HG03060 (cell line): ENCODE results near the gene ADPRM.
"Not testable (repeated sequence)": the region's sequence is repeated elsewhere in the genome, so short reads cannot be mapped to it uniquely, and the experiment has no call there.

Experiments used
- ATAC-seq: cut with Tn5 transposase; IDR thresholded peaks from one replicate; pipeline ENCODE4 v1.9.1; 2021; ENCODE audit warnings: low read depth, moderate number of reproducible peaks; ENCODE audit not compliant: unreplicated experiment

The ADPRM gene

GRCh38 chr17:10698096-10698818, 863 bp downstream of the ADPRM start:
- no peak for ATAC-seq

- ATAC-seq = no peak
These were observed 2.5 kb downstream of the ADPRM start for GRCh38 chr17:10699856-10700255.

GRCh38 chr17:10702574-10702973, 5.2 kb downstream of the ADPRM start:
- no peak for ATAC-seq

- no peak for ATAC-seq
These were observed 8.3 kb downstream of the ADPRM start for GRCh38 chr17:10705727-10706126.

- ATAC-seq = no peak
These were observed 15.9 kb downstream of the ADPRM start for GRCh38 chr17:10713318-10713717.

- ATAC-seq = no peak
These were observed 18.8 kb downstream of the ADPRM start for GRCh38 chr17:10716218-10716617.

- no peak for ATAC-seq
These were observed 21.2 kb downstream of the ADPRM start for GRCh38 chr17:10718547-10718946.

GRCh38 chr17:10724546-10725195, 27.3 kb downstream of the ADPRM start:
- no peak for ATAC-seq

- ATAC-seq = no peak
These were observed 27.9 kb downstream of the ADPRM start for GRCh38 chr17:10725262-10725661.

GRCh38 chr17:10726196-10726595, 28.8 kb downstream of the ADPRM start:
- no peak for ATAC-seq

- ATAC-seq = no peak
These were observed 29.8 kb downstream of the ADPRM start for GRCh38 chr17:10727192-10727591.

- no peak for ATAC-seq
These were observed 31.0 kb downstream of the ADPRM start for GRCh38 chr17:10728331-10728892.

GRCh38 chr17:10729334-10730193, 32.2 kb downstream of the ADPRM start, which contains the start of gene TMEM220:
TMEM220 (minus strand) TSS chr17:10730023; CDS start chr17:10729851, 172 bp downstream.
- no peak for ATAC-seq

GRCh38 chr17:10730247-10730646, 32.9 kb downstream of the ADPRM start:
- not testable (repeated sequence) for ATAC-seq

- ATAC-seq = no peak
These were observed 34.0 kb downstream of the ADPRM start for GRCh38 chr17:10731408-10731879.

GRCh38 chr17:10732121-10732520, 34.7 kb downstream of the ADPRM start:
- ATAC-seq = not testable (repeated sequence)

- ATAC-seq = no peak
These were observed 36.3 kb downstream of the ADPRM start for GRCh38 chr17:10733666-10734065.

GRCh38 chr17:10735251-10735650, 37.9 kb downstream of the ADPRM start:
- no peak for ATAC-seq

GRCh38 chr17:10735821-10736220, 38.4 kb downstream of the ADPRM start:
- no peak for ATAC-seq

- no peak for ATAC-seq
These were observed 39.8 kb downstream of the ADPRM start for GRCh38 chr17:10737168-10737622.

- ATAC-seq = no peak
These were observed 40.3 kb downstream of the ADPRM start for GRCh38 chr17:10737736-10738135.
